ENCODE measurements around the gene HTRA1.

Gene HTRA1

GRCh38 chr10:122462533-122463465 lies 1.4 kb downstream of the HTRA1 start:
- H4K91ac ChIP-seq (ENCODE audit: low read depth, low read length) = no peak overlapping the region
- H3K9ac ChIP-seq (ENCODE audit: low read length) = peak overlapping the region; percentile 75
- H2BK12ac ChIP-seq (ENCODE audit: low read length) = no peak overlapping the region
- H4K12ac ChIP-seq (ENCODE audit: low read depth, low read length) = no peak overlapping the region
- H3K4ac ChIP-seq (ENCODE audit: low read depth, low read length) = no peak overlapping the region
- peaks cover 14 to 24% of the 10 kb centered on the region in 2 experiments for H3K4me1 ChIP-seq (ENCODE audit: control insufficient read depth in 1 of 2, insufficient read depth in 2 of 2, low read length in 2 of 2)
- H3K18ac ChIP-seq (ENCODE audit: low read length) = no peak overlapping the region
- H3K23ac ChIP-seq (ENCODE audit: low read length) = peak overlapping the region; percentile 38
- no peak overlapping the region for H3K14ac ChIP-seq (ENCODE audit: low read length)
- H3K9me3 ChIP-seq (ENCODE audit: insufficient read depth, low read depth, low read length) = peaks cover 10% of the 10 kb centered on the region
- peak in 1 of 2 donors; percentile 37 for DNase-seq
- no peak overlapping the region for H2BK5ac ChIP-seq (ENCODE audit: low read depth, low read length, poor library complexity)
- peaks cover 0 to 6% of the 10 kb centered on the region in 2 experiments for H3K36me3 ChIP-seq (ENCODE audit: control insufficient read depth in 1 of 2, insufficient read depth in 2 of 2, low read length in 2 of 2)
- H3K79me1 ChIP-seq (ENCODE audit: low read length) = peaks cover 10% of the 10 kb centered on the region
- H3K27ac ChIP-seq (ENCODE audit: low read depth, low read length) = no peak overlapping the region
- no CpG with 5 or more reads among the region's 47 CpGs for WGBS (ENCODE audit: extremely low coverage, insufficient coverage, insufficient read length)
- H3K4me2 ChIP-seq (ENCODE audit: low read length) = peak overlapping the region; percentile 67
- H3K79me2 ChIP-seq (ENCODE audit: control insufficient read depth, insufficient read depth, low read length, poor library complexity) = peaks cover 4% of the 10 kb centered on the region
- H2AK5ac ChIP-seq (ENCODE audit: low read length) = no peak overlapping the region
- H2BK120ac ChIP-seq (ENCODE audit: insufficient read depth, low read length, poor library complexity) = no peak overlapping the region
- peaks cover 37% of the 10 kb centered on the region for H3K27me3 ChIP-seq (ENCODE audit: insufficient read depth, low read length)
- peak overlapping the region; percentile 73 for H3K4me3 ChIP-seq (ENCODE audit: low read depth, low read length)
- no peak overlapping the region for H2AFZ ChIP-seq (ENCODE audit: insufficient read depth, low read length, poor library complexity)
- no peak overlapping the region for H4K8ac ChIP-seq (ENCODE audit: low read depth, low read length)

- H2BK5ac ChIP-seq (ENCODE audit: low read depth, low read length, poor library complexity) = no peak overlapping the region
Observed at GRCh38 chr10:122463466-122464249, 2.3 kb downstream of the HTRA1 start.

GRCh38 chr10:122464250-122464510 lies 2.8 kb downstream of the HTRA1 start:
- DNase-seq = no peak
- Histone ChIP-seq H4K8ac (ENCODE audit: low read depth, low read length) (no peak overlapping the region), H2BK5ac (ENCODE audit: low read depth, low read length, poor library complexity) (no peak overlapping the region), H3K18ac (ENCODE audit: low read length) (no peak overlapping the region), H2BK120ac (ENCODE audit: insufficient read depth, low read length, poor library complexity) (no peak overlapping the region), H3K36me3 (ENCODE audit: control insufficient read depth in 1 of 2, insufficient read depth in 2 of 2, low read length in 2 of 2) (peaks cover 0 to 6% of the 10 kb centered on the region in 2 experiments), H4K91ac (ENCODE audit: low read depth, low read length) (no peak overlapping the region), H4K12ac (ENCODE audit: low read depth, low read length) (no peak overlapping the region), H3K14ac (ENCODE audit: low read length) (no peak overlapping the region), H2AFZ (ENCODE audit: insufficient read depth, low read length, poor library complexity) (no peak overlapping the region), H3K27ac (ENCODE audit: low read depth, low read length) (no peak overlapping the region), H3K27me3 (ENCODE audit: insufficient read depth, low read length) (peaks cover 35% of the 10 kb centered on the region), H3K4me1 (ENCODE audit: control insufficient read depth in 1 of 2, insufficient read depth in 2 of 2, low read length in 2 of 2) (peaks cover 14 to 24% of the 10 kb centered on the region in 2 experiments), H3K4ac (ENCODE audit: low read depth, low read length) (no peak overlapping the region), H3K4me2 (ENCODE audit: low read length) (no peak overlapping the region), H3K79me1 (ENCODE audit: low read length) (peaks cover 10% of the 10 kb centered on the region), H2BK12ac (ENCODE audit: low read length) (no peak overlapping the region), H3K9ac (ENCODE audit: low read length) (no peak overlapping the region), H3K79me2 (ENCODE audit: control insufficient read depth, insufficient read depth, low read length, poor library complexity) (peaks cover 4% of the 10 kb centered on the region), H3K23ac (ENCODE audit: low read length) (no peak overlapping the region), H2AK5ac (ENCODE audit: low read length) (no peak overlapping the region), H3K9me3 (ENCODE audit: insufficient read depth, low read depth, low read length) (peaks cover 10% of the 10 kb centered on the region), H3K4me3 (ENCODE audit: low read depth, low read length) (no peak overlapping the region)
- WGBS (ENCODE audit: extremely low coverage, insufficient coverage, insufficient read length) = no CpG with 5 or more reads among the region's 4 CpGs

More at GRCh38 chr10:122463466-122464249, 2.3 kb downstream of the HTRA1 start:
- Histone ChIP-seq H3K14ac (ENCODE audit: low read length) (no peak overlapping the region), H4K91ac (ENCODE audit: low read depth, low read length) (no peak overlapping the region), H2AK5ac (ENCODE audit: low read length) (no peak overlapping the region), H3K36me3 (ENCODE audit: control insufficient read depth in 1 of 2, insufficient read depth in 2 of 2, low read length in 2 of 2) (peaks cover 0 to 6% of the 10 kb centered on the region in 2 experiments), H2BK12ac (ENCODE audit: low read length) (no peak overlapping the region), H3K27ac (ENCODE audit: low read depth, low read length) (no peak overlapping the region), H3K27me3 (ENCODE audit: insufficient read depth, low read length) (peaks cover 37% of the 10 kb centered on the region), H3K4me3 (ENCODE audit: low read depth, low read length) (peak overlapping the region; percentile 73), H3K18ac (ENCODE audit: low read length) (no peak overlapping the region), H3K79me2 (ENCODE audit: control insufficient read depth, insufficient read depth, low read length, poor library complexity) (peaks cover 4% of the 10 kb centered on the region), H2BK120ac (ENCODE audit: insufficient read depth, low read length, poor library complexity) (no peak overlapping the region), H3K4me2 (ENCODE audit: low read length) (peak overlapping the region; percentile 67), H3K9ac (ENCODE audit: low read length) (no peak overlapping the region), H3K9me3 (ENCODE audit: insufficient read depth, low read depth, low read length) (peaks cover 10% of the 10 kb centered on the region), H2AFZ (ENCODE audit: insufficient read depth, low read length, poor library complexity) (peak overlapping the region; percentile 50), H4K12ac (ENCODE audit: low read depth, low read length) (no peak overlapping the region), H4K8ac (ENCODE audit: low read depth, low read length) (no peak overlapping the region), H3K79me1 (ENCODE audit: low read length) (peaks cover 10% of the 10 kb centered on the region), H3K4me1 (ENCODE audit: control insufficient read depth in 1 of 2, insufficient read depth in 2 of 2, low read length in 2 of 2) (peaks cover 14 to 24% of the 10 kb centered on the region in 2 experiments), H3K4ac (ENCODE audit: low read depth, low read length) (no peak overlapping the region), H3K23ac (ENCODE audit: low read length) (no peak overlapping the region)
- no peak for DNase-seq
- WGBS (ENCODE audit: extremely low coverage, insufficient coverage, insufficient read length) = no CpG with 5 or more reads among the region's 17 CpGs

- Histone ChIP-seq H3K4ac (ENCODE audit: low read depth, low read length) (no peak overlapping the region), H4K8ac (ENCODE audit: low read depth, low read length) (no peak overlapping the region)
- no peak for DNase-seq
Observed at GRCh38 chr10:122464586-122464985, 3.2 kb downstream of the HTRA1 start.

More at GRCh38 chr10:122464586-122464985, 3.2 kb downstream of the HTRA1 start:
- peaks cover 14 to 24% of the 10 kb centered on the region in 2 experiments for H3K4me1 ChIP-seq (ENCODE audit: control insufficient read depth in 1 of 2, insufficient read depth in 2 of 2, low read length in 2 of 2)
- H3K27me3 ChIP-seq (ENCODE audit: insufficient read depth, low read length) = peaks cover 35% of the 10 kb centered on the region
- H2BK120ac ChIP-seq (ENCODE audit: insufficient read depth, low read length, poor library complexity) = no peak overlapping the region
- H3K23ac ChIP-seq (ENCODE audit: low read length) = no peak overlapping the region
- H3K27ac ChIP-seq (ENCODE audit: low read depth, low read length) = no peak overlapping the region
- H3K9ac ChIP-seq (ENCODE audit: low read length) = no peak overlapping the region
- H4K91ac ChIP-seq (ENCODE audit: low read depth, low read length) = no peak overlapping the region
- H3K79me2 ChIP-seq (ENCODE audit: control insufficient read depth, insufficient read depth, low read length, poor library complexity) = peaks cover 4% of the 10 kb centered on the region
- no peak overlapping the region for H3K18ac ChIP-seq (ENCODE audit: low read length)
- H3K9me3 ChIP-seq (ENCODE audit: insufficient read depth, low read depth, low read length) = peaks cover 10% of the 10 kb centered on the region
- no peak overlapping the region for H3K4me2 ChIP-seq (ENCODE audit: low read length)
- H3K36me3 ChIP-seq (ENCODE audit: control insufficient read depth in 1 of 2, insufficient read depth in 2 of 2, low read length in 2 of 2) = peaks cover 0 to 6% of the 10 kb centered on the region in 2 experiments
- H2BK5ac ChIP-seq (ENCODE audit: low read depth, low read length, poor library complexity) = no peak overlapping the region
- no peak overlapping the region for H3K14ac ChIP-seq (ENCODE audit: low read length)
- H3K79me1 ChIP-seq (ENCODE audit: low read length) = peaks cover 10% of the 10 kb centered on the region
- H3K4me3 ChIP-seq (ENCODE audit: low read depth, low read length) = no peak overlapping the region
- H2AFZ ChIP-seq (ENCODE audit: insufficient read depth, low read length, poor library complexity) = no peak overlapping the region
- WGBS (ENCODE audit: extremely low coverage, insufficient coverage, insufficient read length) = no CpG with 5 or more reads among the region's 11 CpGs
- H2AK5ac ChIP-seq (ENCODE audit: low read length) = no peak overlapping the region
- H2BK12ac ChIP-seq (ENCODE audit: low read length) = no peak overlapping the region
- H4K12ac ChIP-seq (ENCODE audit: low read depth, low read length) = no peak overlapping the region

Data from trophoblast cell (in vitro differentiated cells and primary cell).